Measurements from ENCODE around the gene HSPB6. TPM values are rescaled to one million over a fixed set of nuclear protein-coding genes. Genes with fewer than 3 reads are reported as not detected.

HSPB6 gene
- total RNA-seq, 1 experiment from 2014 or later = 2.7 TPM

- Histone ChIP-seq H3K4me2 (peak overlapping the region; percentile 79), H3K4me3 (peak overlapping the region; percentile 24; the same call in 1 of the 2 replicates), H3K27me3 (ENCODE audit: insufficient read depth, low read depth) (no peaks in the 10 kb centered on the region), H3K4me1 (replicated peaks; ENCODE audit: insufficient read depth) (peaks cover 31% of the 10 kb centered on the region), H2AFZ (no peak overlapping the region), H3K9me2 (ENCODE audit: insufficient read depth) (no peaks in the 10 kb centered on the region), H3K79me2 (ENCODE audit: low read depth) (peaks cover 29% of the 10 kb centered on the region), H3K9me3 (ENCODE audit: insufficient read depth, low read depth) (no peaks in the 10 kb centered on the region), H3K27ac (no peak overlapping the region), H4K20me1 (ENCODE audit: insufficient read depth) (no peaks in the 10 kb centered on the region), H3F3A (ENCODE audit: insufficient read depth, low read depth) (peaks cover 14% of the 10 kb centered on the region), H3K36me3 (ENCODE audit: low read depth) (no peaks in the 10 kb centered on the region)
- BruUV-seq (replicated peaks) = no TSS peak
- TF ChIP-seq EZH2 (IDR thresholded peaks at IDR 0.05; ENCODE audit: low read depth) (no peak), CTCF (conservative IDR thresholded peaks at IDR 0.05) (no peak)
- CTCF ChIA-PET = interaction anchor here (0.5 kb wide), 1 partner anchor 34 kb away, joined by 7 read pairs; no protein-coding TSS in a partner anchor
- intact Hi-C loops (cut with micrococcal nuclease; ENCODE audit: unreplicated experiment) = no loop called here
- peak; percentile 24 to 47 for DNase-seq
- POLR2A ChIA-PET (ENCODE audit: unreplicated experiment) = interaction anchor here (0.6 kb wide), 1 partner anchor 21 kb away, joined by 3 read pairs; no protein-coding TSS in a partner anchor
These were observed 6.7 kb downstream of the HSPB6 start for GRCh38 chr19:35750167-35750566.

- H3K9me3 ChIP-seq (ENCODE audit: insufficient read depth, low read depth) = no peaks in the 10 kb centered on the region
- ChIA-PET POLR2A (ENCODE audit: unreplicated experiment) (interaction anchor here (0.5 to 1.1 kb wide), 13 partner anchors 9 to 436 kb away, joined by 3 to 8 read pairs (median 5); partner anchors contain the start of genes ATP4A, HAUS5 and SYNE4), CTCF (interaction anchor here (0.5 to 0.9 kb wide), 4 partner anchors 53 to 305 kb away, joined by 5 to 11 read pairs (median 8); no protein-coding TSS in a partner anchor)
- DNase-seq = peak; percentile 98 to 99
- no peaks in the 10 kb centered on the region for H4K20me1 ChIP-seq (ENCODE audit: insufficient read depth)
- no peak within 1 kb of the TSS for H3K27ac ChIP-seq
- H3K9me2 ChIP-seq (ENCODE audit: insufficient read depth) = no peaks in the 10 kb centered on the region
- H3K4me2 ChIP-seq = peak within 1 kb of the TSS; percentile 83
- intact Hi-C loops (cut with micrococcal nuclease; ENCODE audit: unreplicated experiment) = loop anchor here (1.0 to 10.0 kb wide), 5 partner anchors 10 to 246 kb away; partner anchors contain the start of genes HCST, NFKBID, PROSER3 and SDHAF1
- H3K79me2 ChIP-seq (ENCODE audit: low read depth) = peaks cover 29% of the 10 kb centered on the region
- H3F3A ChIP-seq (ENCODE audit: insufficient read depth, low read depth) = peaks cover 19% of the 10 kb centered on the region
- H3K4me3 ChIP-seq = peak within 1 kb of the TSS; percentile 97
- H2AFZ ChIP-seq = peak within 1 kb of the TSS; percentile 91
- TSS peak; percentile 42 for BruUV-seq (replicated peaks)
- no peaks in the 10 kb centered on the region for H3K27me3 ChIP-seq (ENCODE audit: insufficient read depth, low read depth)
- no peak for TF ChIP-seq EZH2 (IDR thresholded peaks at IDR 0.05; ENCODE audit: low read depth)
- no peak for TF ChIP-seq CTCF (conservative IDR thresholded peaks at IDR 0.05)
- peaks cover 36% of the 10 kb centered on the region for H3K4me1 ChIP-seq (replicated peaks; ENCODE audit: insufficient read depth)
- no peaks in the 10 kb centered on the region for H3K36me3 ChIP-seq (ENCODE audit: low read depth)
These were observed 8.5 kb downstream of the HSPB6 start, which contains the start of gene LIN37 for GRCh38 chr19:35748106-35749020. TSS of gene LIN37 (plus strand) at chr19:35748576. CDS start at chr19:35748725, 149 bp downstream.

GRCh38 chr19:35746531-35746930 is 10.3 kb downstream of the HSPB6 start:
- Histone ChIP-seq H3K4me2 (peak overlapping the region; percentile 94), H3K9me2 (ENCODE audit: insufficient read depth) (no peaks in the 10 kb centered on the region), H3K4me1 (replicated peaks; ENCODE audit: insufficient read depth) (peaks cover 36% of the 10 kb centered on the region), H4K20me1 (ENCODE audit: insufficient read depth) (no peaks in the 10 kb centered on the region), H3K27me3 (ENCODE audit: insufficient read depth, low read depth) (no peaks in the 10 kb centered on the region), H3K4me3 (peak overlapping the region; percentile 97; the same call in 1 of the 2 replicates), H2AFZ (no peak overlapping the region), H3K9me3 (ENCODE audit: insufficient read depth, low read depth) (no peaks in the 10 kb centered on the region), H3K79me2 (ENCODE audit: low read depth) (peaks cover 29% of the 10 kb centered on the region), H3F3A (ENCODE audit: insufficient read depth, low read depth) (peaks cover 19% of the 10 kb centered on the region), H3K27ac (no peak overlapping the region), H3K36me3 (ENCODE audit: low read depth) (no peaks in the 10 kb centered on the region)
- ChIA-PET CTCF (no interaction called here), POLR2A (ENCODE audit: unreplicated experiment) (interaction anchor here (0.7 kb wide), 1 partner anchor 11 kb away, joined by 25 read pairs; the partner anchor contains the start of gene PROSER3)
- intact Hi-C loops (cut with micrococcal nuclease; ENCODE audit: unreplicated experiment) = loop anchor here (10.0 kb wide), 2 partner anchors 158 to 248 kb away; partner anchors contain the start of genes HCST, NFKBID, SDHAF1 and TYROBP
- DNase-seq = no peak
- no TSS peak for BruUV-seq (replicated peaks)
- no peak for TF ChIP-seq CTCF (conservative IDR thresholded peaks at IDR 0.05)
- TF ChIP-seq EZH2 (IDR thresholded peaks at IDR 0.05; ENCODE audit: low read depth) = no peak
